IMR-90 (cell line): ENCODE data around the gene GRIK5. TPM values are rescaled to one million over a fixed set of nuclear protein-coding genes. Genes with fewer than 3 reads are reported as not detected.
A peak's percentile ranks its signal among the peaks of the same experiment; 100 is the strongest.

Experiments used
- ATAC-seq: fragments of 200-7000 bp; cut with Tn5 transposase; 2 replicates; pipeline ENCODE4 v1.9.1; 2020; ENCODE audit warnings: low read depth, mild to moderate bottlenecking, moderate library complexity
- BruUV-seq: library from RNA; stranded (reverse); fragments of 400-500 nt; replicated peaks from 2 replicates; lab custom pipeline; 2021; lab: Mats Ljungman, UMichigan
- CTCF ChIA-PET: fragments of 300-600 bp; formaldehyde crosslinking; extraction: SDS; loops from one replicate; lab custom pipeline; 2021; ENCODE audit warnings: antibody characterized with exemption; lab: Yijun Ruan, JAX
- POLR2A ChIA-PET: fragments of 300-600 bp; sonication (Branson Sonifier 250); formaldehyde crosslinking; loops from one replicate; lab custom pipeline; 2022; ENCODE audit warnings: antibody characterized with exemption; ENCODE audit not compliant: unreplicated experiment; lab: Charles Lee
- DNase-seq: peaks from one replicate; pipeline ENCODE4 v3.0.0; 2013
- H2AFZ ChIP-seq: replicated peaks from 2 replicates; pipeline ENCODE3; 2013; ENCODE audit warnings: low read length, mild to moderate bottlenecking; ENCODE audit not compliant: poor library complexity
- H2AK5ac ChIP-seq: 2 replicates; pipeline ENCODE4 v1.6.1; 2013; ENCODE audit warnings: low read depth, low read length, inconsistent platforms
- H2AK9ac ChIP-seq: replicated peaks from 2 replicates; pipeline ENCODE3; 2013; ENCODE audit warnings: mild to moderate bottlenecking, low read depth, low read length, moderate library complexity; ENCODE audit not compliant: poor library complexity
- H2BK120ac ChIP-seq: 2 replicates; pipeline ENCODE4 v1.6.1; 2013; ENCODE audit warnings: low read depth, low read length, inconsistent platforms
- H2BK15ac ChIP-seq: 3 replicates; pipeline ENCODE4 v1.6.1; 2013; ENCODE audit warnings: low read depth, low read length, inconsistent platforms
- H2BK20ac ChIP-seq: 2 replicates; pipeline ENCODE4 v1.6.1; 2013; ENCODE audit warnings: low read depth, mild to moderate bottlenecking, inconsistent platforms, low read length, moderate library complexity
- H2BK5ac ChIP-seq: 2 replicates; pipeline ENCODE4 v1.6.1; 2013; ENCODE audit warnings: mild to moderate bottlenecking, low read depth, low read length, inconsistent platforms; ENCODE audit not compliant: poor library complexity, severe bottlenecking
- H3K14ac ChIP-seq: replicated peaks from 2 replicates; pipeline ENCODE4 v1.6.1; 2013; ENCODE audit warnings: low read depth, low read length, inconsistent platforms
- H3K18ac ChIP-seq: 2 replicates; pipeline ENCODE4 v1.6.1; 2013; ENCODE audit warnings: low read depth, low read length, control low read depth
- H3K23ac ChIP-seq: 2 replicates; pipeline ENCODE4 v1.6.1; 2013; ENCODE audit warnings: low read depth, low read length, inconsistent platforms
- H3K27ac ChIP-seq: 2 replicates; pipeline ENCODE4 v1.5.1; 2013; ENCODE audit warnings: mild to moderate bottlenecking, control low read depth, low read length; ENCODE audit not compliant: insufficient read depth
- H3K27me3 ChIP-seq: 2 replicates; pipeline ENCODE4 v1.6.1; 2013; ENCODE audit warnings: low read length; ENCODE audit not compliant: control insufficient read depth, insufficient read depth
- H3K36me3 ChIP-seq: 2 replicates; pipeline ENCODE4 v1.6.1; 2013; ENCODE audit warnings: low read length, mixed read lengths; ENCODE audit not compliant: control insufficient read depth, insufficient read depth
- H3K4ac ChIP-seq: 2 replicates; pipeline ENCODE4 v1.6.1; 2013; ENCODE audit warnings: low read depth, low read length, inconsistent platforms
- H3K4me1 ChIP-seq: 2 replicates; pipeline ENCODE4 v1.6.1; 2013; ENCODE audit warnings: low read length, mixed read lengths; ENCODE audit not compliant: control insufficient read depth, insufficient read depth
- H3K4me2 ChIP-seq: 2 replicates; pipeline ENCODE4 v1.6.1; 2013; ENCODE audit warnings: low read depth, mild to moderate bottlenecking, control low read depth, low read length, moderate library complexity
- H3K4me3 ChIP-seq: 2 replicates; pipeline ENCODE4 v1.5.1; 2013; ENCODE audit warnings: low read depth, mild to moderate bottlenecking, control low read depth, low read length, moderate library complexity; ENCODE audit not compliant: insufficient read depth
- H3K56ac ChIP-seq: 2 replicates; pipeline ENCODE4 v1.6.1; 2013; ENCODE audit warnings: low read length, inconsistent platforms; ENCODE audit not compliant: insufficient read depth; ENCODE audit errors: extremely low read depth
- H3K79me1 ChIP-seq, 2 experiments: 2 replicates each; pipeline ENCODE4 v1.6.1; 2013; ENCODE audit warnings: low read length in 2 of 2, inconsistent platforms in 1 of 2, low read depth in 1 of 2
- H3K9ac ChIP-seq: 2 replicates; pipeline ENCODE4 v1.6.1; 2013; ENCODE audit warnings: low read depth, low read length, control low read depth
- H3K9me1 ChIP-seq: 2 replicates; pipeline ENCODE4 v1.6.1; 2013; ENCODE audit warnings: low read length, inconsistent platforms; ENCODE audit not compliant: insufficient read depth
- H3K9me3 ChIP-seq: 2 replicates; pipeline ENCODE4 v1.6.1; 2013; ENCODE audit warnings: low read length; ENCODE audit not compliant: control insufficient read depth, insufficient read depth
- H4K20me1 ChIP-seq: 2 replicates; pipeline ENCODE4 v1.6.1; 2013; ENCODE audit warnings: low read length, inconsistent platforms; ENCODE audit not compliant: insufficient read depth
- H4K5ac ChIP-seq: 2 replicates; pipeline ENCODE4 v1.6.1; 2013; ENCODE audit warnings: mild to moderate bottlenecking, low read depth, low read length, control low read depth
- H4K8ac ChIP-seq, 2 experiments: 2 replicates each; pipeline ENCODE4 v1.6.1; 2013; ENCODE audit warnings: low read depth in 2 of 2, low read length in 2 of 2, control low read depth in 1 of 2, inconsistent platforms in 1 of 2
- H4K91ac ChIP-seq: 2 replicates; pipeline ENCODE4 v1.6.1; 2013; ENCODE audit warnings: low read depth, low read length, inconsistent platforms; ENCODE audit not compliant: insufficient read depth
- MAZ ChIP-seq: IDR thresholded peaks from 2 replicates; pipeline ENCODE4 v1.6.1; 2012; ENCODE audit warnings: low read depth, mild to moderate bottlenecking, low read length, improper control_type of control experiment, moderate library complexity, borderline replicate concordance
- POLR2A ChIP-seq: IDR thresholded peaks from 2 replicates; pipeline ENCODE4 v1.6.1; 2012; ENCODE audit warnings: mild to moderate bottlenecking, low read depth, low read length
- USF2 ChIP-seq: fragments of 150-350 bp; IDR thresholded peaks from 2 replicates; pipeline ENCODE4 v1.6.1; 2017; ENCODE audit warnings: mild to moderate bottlenecking, antibody characterized with exemption, low read length, low read depth
- WGBS, 2 experiments: methylation state at CpG; one replicate each; pipeline versions ENCODE4 v1.1.5 to v1.1.7; 2013; ENCODE audit warnings: missing lambda C conversion rate in 2 of 2; ENCODE audit not compliant: insufficient read length in 1 of 2; ENCODE audit errors: extremely low coverage in 2 of 2; 5-methylcytosine and 5-hydroxymethylcytosine counted together
- dilution Hi-C: fragments of 300-500 bp; cut with HindIII; formaldehyde crosslinking; loops from one replicate; pipeline ENCODE4 v1.14.3; 2018; ENCODE audit warnings: low sequenced_read_pairs; ENCODE audit not compliant: unreplicated experiment
- in situ Hi-C: fragments of 300-500 bp; cut with MboI; formaldehyde crosslinking; loops from 3 replicates; pipeline ENCODE4 v1.14.3; 2019; ENCODE audit warnings: low sequenced_read_pairs, inconsistent platforms, mixed read lengths
- intact Hi-C: fragments of 100-400 bp; cut with micrococcal nuclease; formaldehyde crosslinking; loops from 2 replicates; pipeline ENCODE4 v1.10.0; 2022
- polyA plus RNA-seq, 3 experiments: library from polyadenylated mRNA; depleted of rRNA; stranded (reverse); fragments of >200 nt; gene quantifications; 2 replicates each; pipeline ENCODE4 v1.2.3, GENCODE V29; 2012; ENCODE audit warnings: low replicate concordance in 1 of 3
- total RNA-seq: library from RNA; depleted of rRNA; stranded (reverse); fragments of >200 nt; gene quantifications from 2 replicates; pipeline ENCODE4 v1.2.3, GENCODE V29; 2012
- TF ChIP-seq, protein P1 (sequence below): conservative IDR thresholded peaks from 2 replicates; pipeline ENCODE4 v1.5.1; 2012; ENCODE audit warnings: mild to moderate bottlenecking, low read depth, low read length, improper control_type of control experiment

GRIK5 gene
- total and polyA plus RNA-seq, 2 of the 4 experiments (the other 2 are of a cell fraction): 0.10 TPM; not detected in 1

- dilution Hi-C loops: no loop called here
- H2BK20ac ChIP-seq: no peak overlapping the region
These were observed 111.5 kb downstream of the GRIK5 start for GRCh38 chr19:41958367-41959055.

More at GRCh38 chr19:41958367-41959055, 111.5 kb downstream of the GRIK5 start:
- H2AFZ ChIP-seq: peak overlapping the region; percentile 93
- peak overlapping the region; percentile 98 for H3K14ac ChIP-seq
- DNase-seq (peak; percentile 62), ATAC-seq (peak; percentile 83)
- TF ChIP-seq POLR2A (peak; percentile 89), USF2 (no peak), MAZ (peak; percentile 79; the same call in 1 of the 2 replicates)
- TF ChIP-seq, protein P1, sequence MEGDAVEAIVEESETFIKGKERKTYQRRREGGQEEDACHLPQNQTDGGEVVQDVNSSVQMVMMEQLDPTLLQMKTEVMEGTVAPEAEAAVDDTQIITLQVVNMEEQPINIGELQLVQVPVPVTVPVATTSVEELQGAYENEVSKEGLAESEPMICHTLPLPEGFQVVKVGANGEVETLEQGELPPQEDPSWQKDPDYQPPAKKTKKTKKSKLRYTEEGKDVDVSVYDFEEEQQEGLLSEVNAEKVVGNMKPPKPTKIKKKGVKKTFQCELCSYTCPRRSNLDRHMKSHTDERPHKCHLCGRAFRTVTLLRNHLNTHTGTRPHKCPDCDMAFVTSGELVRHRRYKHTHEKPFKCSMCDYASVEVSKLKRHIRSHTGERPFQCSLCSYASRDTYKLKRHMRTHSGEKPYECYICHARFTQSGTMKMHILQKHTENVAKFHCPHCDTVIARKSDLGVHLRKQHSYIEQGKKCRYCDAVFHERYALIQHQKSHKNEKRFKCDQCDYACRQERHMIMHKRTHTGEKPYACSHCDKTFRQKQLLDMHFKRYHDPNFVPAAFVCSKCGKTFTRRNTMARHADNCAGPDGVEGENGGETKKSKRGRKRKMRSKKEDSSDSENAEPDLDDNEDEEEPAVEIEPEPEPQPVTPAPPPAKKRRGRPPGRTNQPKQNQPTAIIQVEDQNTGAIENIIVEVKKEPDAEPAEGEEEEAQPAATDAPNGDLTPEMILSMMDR: no peak
- H3K23ac ChIP-seq: peak overlapping the region; percentile 99
- TSS peak; percentile 69 for BruUV-seq
- ChIA-PET POLR2A (no interaction called here), CTCF (interaction anchor here (0.9 to 2.0 kb wide), 2 partner anchors 11 to 76 kb away, joined by 4 to 5 read pairs; no protein-coding TSS in a partner anchor)
- peak overlapping the region; percentile 91 for H3K9ac ChIP-seq
- H3K4me3 ChIP-seq: peak overlapping the region; percentile 88
- H2BK5ac ChIP-seq: peak overlapping the region; percentile 78
- H3K9me3 ChIP-seq: no peaks in the 10 kb centered on the region
- no peaks in the 10 kb centered on the region for H3K27me3 ChIP-seq
- peak overlapping the region; percentile 29 for H3K18ac ChIP-seq
- H2BK120ac ChIP-seq: peak overlapping the region; percentile 53; the same call in 1 of the 2 replicates
- H4K91ac ChIP-seq: peak overlapping the region; percentile 97
- peak overlapping the region; percentile 79 for H3K27ac ChIP-seq
- peak overlapping the region; percentile 91 for H3K4ac ChIP-seq
- peaks cover 7 to 26% of the 10 kb centered on the region in 2 experiments for H3K79me1 ChIP-seq
- peak overlapping the region; percentile 66; the same call in 1 of the 2 replicates for H3K56ac ChIP-seq
- in situ Hi-C loops (no loop called here), intact Hi-C loops (loop anchor here (5.0 to 10.0 kb wide), 2 partner anchors 74 to 164 kb away; partner anchors contain the start of gene CEACAM3)
- WGBS, 2 experiments: 1% methylated on average over 26 of the region's 43 CpGs; no CpG with 5 or more reads in 1 of the 2 experiments
- peak overlapping the region; percentile 61 for H4K5ac ChIP-seq
- peaks cover 6% of the 10 kb centered on the region for H3K4me1 ChIP-seq
- H2AK5ac ChIP-seq: peak overlapping the region; percentile 98
- H4K8ac ChIP-seq: peak overlapping the region; percentile 61 to 86
- H4K20me1 ChIP-seq: peaks cover 21% of the 10 kb centered on the region
- H2AK9ac ChIP-seq: peak overlapping the region; percentile 97
- H3K36me3 ChIP-seq: peaks cover 10% of the 10 kb centered on the region; the same call in 1 of the 2 replicates
- peak overlapping the region; percentile 86 for H3K4me2 ChIP-seq
- H3K9me1 ChIP-seq: peaks cover 7% of the 10 kb centered on the region; the same call in 1 of the 2 replicates
- no peak overlapping the region for H2BK15ac ChIP-seq
